OCI-LY7 (cell line): ENCODE measurements around the gene CFAP61. TPM values are rescaled to one million over a fixed set of nuclear protein-coding genes. Genes with fewer than 3 reads are reported as not detected.

Experiments
- BruUV-seq: library from RNA; stranded (reverse); fragments of 400-500 nt; replicated peaks from 2 replicates; lab custom pipeline; 2021; lab: Mats Ljungman, UMichigan
- CTCF ChIA-PET: fragments of 300-600 bp; sonication (Branson Sonifier 250); formaldehyde crosslinking; loops from one replicate; lab custom pipeline; 2022; ENCODE audit warnings: antibody characterized with exemption; ENCODE audit not compliant: unreplicated experiment; lab: Charles Lee
- POLR2A ChIA-PET: fragments of 300-600 bp; sonication (Branson Sonifier 250); formaldehyde crosslinking; loops from one replicate; lab custom pipeline; 2022; ENCODE audit warnings: antibody characterized with exemption; lab: Charles Lee
- DNase-seq: peaks from one replicate; pipeline ENCODE4 v3.0.0-alpha.2; 2015; ENCODE audit warnings: low spot score
- H2AFZ ChIP-seq: fragments of 200-600 bp; sonication (generic), shearing (Covaris generic); 2 replicates; pipeline ENCODE4 v1.6.1; 2014; ENCODE audit warnings: mild to moderate bottlenecking, antibody characterized with exemption, low read length, moderate library complexity
- H3K27ac ChIP-seq: fragments of 200-600 bp; sonication (generic); 2 replicates; pipeline ENCODE4 v1.5.1; 2014; ENCODE audit warnings: mixed run types, low read depth, mild to moderate bottlenecking, moderate library complexity, low read length, inconsistent platforms; ENCODE audit not compliant: poor library complexity, severe bottlenecking
- H3K36me3 ChIP-seq: fragments of 200-600 bp; sonication (generic); 2 replicates; pipeline ENCODE4 v1.6.1; 2014; ENCODE audit warnings: mild to moderate bottlenecking, antibody characterized with exemption, low read length, moderate library complexity, mixed read lengths; ENCODE audit not compliant: insufficient read depth
- H3K4me1 ChIP-seq: fragments of 200-600 bp; sonication (generic); 2 replicates; pipeline ENCODE4 v1.5.1; 2014; ENCODE audit warnings: mild to moderate bottlenecking, low read length; ENCODE audit not compliant: insufficient read depth, poor library complexity, severe bottlenecking
- H3K4me2 ChIP-seq: fragments of 200-600 bp; sonication (generic); 2 replicates; pipeline ENCODE4 v1.6.1; 2014; ENCODE audit warnings: mild to moderate bottlenecking, low read length
- H3K4me3 ChIP-seq: fragments of 200-600 bp; sonication (generic); 2 replicates; pipeline ENCODE4 v1.5.1; 2014; ENCODE audit warnings: mild to moderate bottlenecking, low read depth, low read length; ENCODE audit not compliant: poor library complexity, severe bottlenecking
- H3K79me2 ChIP-seq: fragments of 200-600 bp; sonication (generic); 2 replicates; pipeline ENCODE4 v1.6.1; 2016; ENCODE audit warnings: low read depth, mild to moderate bottlenecking, low read length, moderate library complexity, mixed read lengths; ENCODE audit not compliant: insufficient read depth
- H3K9me2 ChIP-seq: fragments of 200-600 bp; sonication (generic); 2 replicates; pipeline ENCODE4 v1.6.1; 2016; ENCODE audit warnings: mild to moderate bottlenecking, low read length, mixed read lengths; ENCODE audit not compliant: insufficient read depth
- H3K9me3 ChIP-seq: fragments of 200-600 bp; sonication (generic); 2 replicates; pipeline ENCODE4 v1.6.1; 2014; ENCODE audit warnings: mild to moderate bottlenecking, mixed run types, low read length, mixed read lengths
- H4K20me1 ChIP-seq: fragments of 200-600 bp; sonication (generic); 2 replicates; pipeline ENCODE4 v1.6.1; 2014; ENCODE audit warnings: mild to moderate bottlenecking, antibody characterized with exemption, low read length, moderate library complexity, mixed read lengths; ENCODE audit not compliant: insufficient read depth
- CTCF ChIP-seq: fragments of 200-600 bp; sonication (generic); conservative IDR thresholded peaks from 2 replicates; pipeline ENCODE4 v1.5.1; 2014; ENCODE audit warnings: mild to moderate bottlenecking, antibody characterized with exemption, low read length, moderate library complexity, mixed read lengths
- EZH2phosphoT487 ChIP-seq: fragments of 200-600 bp; sonication (generic); IDR thresholded peaks from 2 replicates; pipeline ENCODE4 v1.6.1; 2018; ENCODE audit warnings: low read depth, borderline replicate concordance, mild to moderate bottlenecking, mixed run types, antibody characterized with exemption, low read length, moderate library complexity, mixed read lengths
- intact Hi-C: fragments of 100-400 bp; cut with micrococcal nuclease; formaldehyde crosslinking; loops from one replicate; pipeline ENCODE4 v1.10.0; 2022; ENCODE audit not compliant: unreplicated experiment
- total RNA-seq, 2 experiments: library from RNA; depleted of rRNA in 1 of 2; stranded (reverse); fragments of >200 nt in 1 of 2; shearing (Covaris generic) in 1 of 2; gene quantifications; 2 replicates each; pipeline ENCODE4 v1.2.3, GENCODE V29; 2014 to 2022

The CFAP61 gene
- total RNA-seq, 2 experiments from 2014 or later, result 0.06 TPM; not detected in 1

- POLR2A ChIA-PET, result no interaction called here
Measured at GRCh38 chr20:20031790-20032189, 20.5 kb upstream of the CFAP61 start.

DNA sequence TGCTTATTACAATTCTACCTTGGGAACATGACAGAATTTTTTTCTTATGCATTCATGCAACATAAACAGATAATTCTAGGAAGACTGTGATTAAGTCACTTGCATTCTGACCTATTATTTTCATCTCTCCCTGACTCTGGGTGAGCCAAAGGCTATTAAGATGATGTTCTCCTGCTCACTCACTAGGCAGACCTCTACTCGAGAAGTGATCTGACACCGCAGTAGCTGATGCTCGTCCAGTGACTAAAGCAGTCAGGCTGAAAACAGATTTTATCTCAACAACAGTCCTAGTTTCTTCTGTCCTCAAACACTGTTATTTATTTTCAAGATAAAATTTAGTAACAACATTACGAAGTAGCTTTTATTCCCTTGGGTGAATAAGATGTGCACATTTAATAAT, 17.8 kb upstream of the CFAP61 start:
- ChIA-PET CTCF (no interaction called here), POLR2A (interaction anchor here (0.7 to 1.8 kb wide), 2 partner anchors 17 to 231 kb away, joined by 4 to 7 read pairs; partner anchors contain the start of gene CRNKL1)
- H3K79me2 ChIP-seq, result no peaks in the 10 kb centered on the region; the same call in 1 of the 2 replicates
- no peak overlapping the region for H3K27ac ChIP-seq
- H3K9me2 ChIP-seq, result no peaks in the 10 kb centered on the region
- no peaks in the 10 kb centered on the region for H3K4me1 ChIP-seq
- no peaks in the 10 kb centered on the region for H3K9me3 ChIP-seq
- no TSS peak for BruUV-seq
- no peak overlapping the region for H2AFZ ChIP-seq
- TF ChIP-seq CTCF (no peak), EZH2phosphoT487 (no peak)
- H4K20me1 ChIP-seq, result no peaks in the 10 kb centered on the region
- H3K36me3 ChIP-seq, result peaks cover 97% of the 10 kb centered on the region
- no peak overlapping the region for H3K4me2 ChIP-seq
- no peak overlapping the region for H3K4me3 ChIP-seq
- DNase-seq, result no peak
- intact Hi-C loops, result no loop called here

More at GRCh38 chr20:20031790-20032189, 20.5 kb upstream of the CFAP61 start:
- Histone ChIP-seq H3K27ac (no peak overlapping the region), H4K20me1 (no peaks in the 10 kb centered on the region), H3K4me1 (no peaks in the 10 kb centered on the region), H3K36me3 (peaks cover 95% of the 10 kb centered on the region), H3K4me3 (no peak overlapping the region), H2AFZ (no peak overlapping the region), H3K4me2 (no peak overlapping the region), H3K9me3 (no peaks in the 10 kb centered on the region), H3K79me2 (peaks cover 12% of the 10 kb centered on the region; the same call in 1 of the 2 replicates), H3K9me2 (no peaks in the 10 kb centered on the region)
- no peak for DNase-seq
- TF ChIP-seq CTCF, result no peak
- no peak for TF ChIP-seq EZH2phosphoT487
- CTCF ChIA-PET, result no interaction called here
- BruUV-seq, result no TSS peak
- intact Hi-C loops, result no loop called here

GRCh38 chr20:20036756-20037155, 15.6 kb upstream of the CFAP61 start:
- Histone ChIP-seq H3K9me2 (no peaks in the 10 kb centered on the region), H3K4me1 (no peaks in the 10 kb centered on the region), H4K20me1 (no peaks in the 10 kb centered on the region), H3K27ac (no peak overlapping the region), H3K36me3 (peaks cover 99% of the 10 kb centered on the region), H3K79me2 (no peaks in the 10 kb centered on the region; the same call in 1 of the 2 replicates), H3K4me3 (no peak overlapping the region), H3K9me3 (no peaks in the 10 kb centered on the region), H3K4me2 (no peak overlapping the region), H2AFZ (no peak overlapping the region)
- BruUV-seq, result no TSS peak
- intact Hi-C loops, result no loop called here
- POLR2A ChIA-PET, result interaction anchor here (1.3 kb wide), 1 partner anchor 14 kb away, joined by 4 read pairs; no protein-coding TSS in a partner anchor
- DNase-seq, result no peak
- no peak for TF ChIP-seq CTCF
- no peak for TF ChIP-seq EZH2phosphoT487
- CTCF ChIA-PET, result no interaction called here
